HG02970 (cell line): ENCODE results near the gene OR52K1.
"Not testable (repeated sequence)": the region's sequence is repeated elsewhere in the genome, so short reads cannot be mapped to it uniquely, and the experiment has no call there.

ENCODE experiments used
- ATAC-seq: cut with Tn5 transposase; IDR thresholded peaks from one replicate; pipeline ENCODE4 v1.9.1; 2021; ENCODE audit warnings: mild to moderate bottlenecking, moderate library complexity, moderate number of reproducible peaks; ENCODE audit not compliant: unreplicated experiment, low FRiP score

OR52K1 gene

DNA sequence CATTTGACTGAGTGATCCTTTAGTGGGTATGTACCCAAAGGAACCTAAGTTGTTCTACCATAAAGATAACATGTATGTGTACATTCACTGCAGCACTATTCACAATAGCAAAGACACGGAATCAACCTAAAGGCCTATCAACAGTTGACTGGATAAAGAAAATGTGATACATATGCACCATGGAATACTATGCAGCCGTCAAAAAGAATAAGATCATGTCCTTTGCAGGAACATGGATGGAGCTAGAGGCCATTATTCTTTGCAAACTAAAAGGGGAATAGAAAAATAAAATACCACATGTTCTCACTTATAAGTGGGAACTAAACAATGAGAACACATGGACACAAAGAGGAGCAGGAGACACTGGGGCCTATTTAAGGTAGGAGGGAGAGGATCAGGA, 9.0 kb downstream of the OR52K1 start:
- ATAC-seq: not testable (repeated sequence)

DNA sequence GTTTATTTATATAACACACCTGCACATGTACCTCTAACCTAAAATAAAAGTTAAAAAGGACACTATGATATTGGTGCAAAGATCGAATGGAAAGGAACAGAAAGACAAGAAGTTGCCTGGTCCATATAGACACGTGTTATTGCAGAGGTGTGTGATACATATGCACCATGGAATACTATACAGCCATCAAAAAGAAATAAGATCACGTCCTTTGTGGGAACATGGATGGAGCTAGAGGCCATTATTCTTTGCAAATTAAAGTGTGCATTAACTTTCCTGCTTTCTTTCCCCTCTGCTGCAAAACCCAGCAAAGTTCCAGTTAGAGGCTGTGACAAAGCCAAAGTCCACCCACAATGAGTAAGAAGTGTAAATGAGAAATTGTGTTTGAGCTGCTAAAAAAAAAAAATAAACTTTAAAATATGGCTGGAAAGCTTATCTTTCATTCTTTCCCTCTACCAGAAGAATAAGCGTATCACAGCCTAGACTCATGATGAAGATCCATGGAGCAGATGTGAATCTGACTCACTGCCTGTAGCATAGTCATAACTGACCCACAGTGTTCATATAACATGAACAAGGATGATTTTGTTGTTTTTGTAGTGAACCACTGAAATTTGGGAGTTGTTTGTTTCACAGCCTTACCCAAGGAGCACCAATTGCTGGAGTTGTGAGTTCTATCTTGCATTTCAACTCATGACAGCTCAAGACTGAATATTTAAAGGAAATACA, 9.6 kb downstream of the OR52K1 start:
- no peak for ATAC-seq

DNA sequence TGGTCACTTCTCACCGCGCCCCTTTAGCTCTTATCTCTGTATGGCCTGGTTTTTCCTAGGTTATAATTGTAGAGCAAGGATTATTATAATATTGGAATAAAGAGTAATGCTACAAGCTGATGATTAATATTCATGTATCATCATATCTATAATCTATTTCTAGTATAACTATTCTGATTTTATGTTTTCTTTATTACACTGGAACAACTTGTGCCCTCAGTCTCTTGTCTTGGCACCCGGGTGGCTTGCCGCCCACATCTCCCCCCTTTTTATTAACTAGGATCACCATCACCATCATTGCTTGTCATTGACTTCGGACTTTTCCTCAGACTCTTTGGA, 11.0 kb downstream of the OR52K1 start:
- no peak for ATAC-seq

DNA sequence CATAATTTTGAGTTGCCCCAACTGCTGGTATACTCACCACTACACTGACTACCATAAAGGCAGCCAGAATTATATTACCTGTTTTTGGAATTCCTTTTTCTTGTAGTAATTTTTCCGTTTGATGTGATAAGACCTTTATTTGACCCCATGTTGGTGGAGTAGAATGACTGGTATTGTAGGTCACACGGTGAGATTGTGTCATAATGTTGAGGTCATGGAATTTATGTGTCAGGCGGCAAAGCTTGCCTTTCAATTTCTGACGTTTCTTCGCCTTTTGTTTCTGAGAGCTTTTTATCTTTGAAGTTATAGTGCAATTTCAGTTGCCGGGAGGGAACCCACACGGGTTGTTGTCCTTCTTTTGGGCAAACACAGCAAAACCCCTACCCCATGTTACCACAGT, 13.0 kb downstream of the OR52K1 start:
- no peak for ATAC-seq

DNA sequence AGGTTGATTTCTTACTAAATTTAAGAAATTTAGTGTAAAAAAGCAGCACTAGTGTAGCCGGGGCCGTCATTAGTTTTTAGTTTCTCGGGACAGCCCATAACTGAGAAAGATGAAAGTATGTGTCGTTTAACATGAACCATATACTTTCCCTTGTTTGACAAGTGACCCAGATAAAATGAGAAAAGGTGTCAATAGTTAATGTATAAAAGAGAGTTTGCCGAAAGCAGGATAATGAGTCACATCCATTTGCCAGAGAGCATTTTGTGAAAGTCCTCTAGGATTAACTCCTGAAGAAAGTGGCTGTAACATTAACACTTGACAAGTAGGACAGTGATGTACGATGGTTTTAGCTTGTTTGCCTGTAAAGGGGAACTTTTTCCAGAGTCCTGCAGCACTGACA, 13.5 kb downstream of the OR52K1 start:
- no peak for ATAC-seq

DNA sequence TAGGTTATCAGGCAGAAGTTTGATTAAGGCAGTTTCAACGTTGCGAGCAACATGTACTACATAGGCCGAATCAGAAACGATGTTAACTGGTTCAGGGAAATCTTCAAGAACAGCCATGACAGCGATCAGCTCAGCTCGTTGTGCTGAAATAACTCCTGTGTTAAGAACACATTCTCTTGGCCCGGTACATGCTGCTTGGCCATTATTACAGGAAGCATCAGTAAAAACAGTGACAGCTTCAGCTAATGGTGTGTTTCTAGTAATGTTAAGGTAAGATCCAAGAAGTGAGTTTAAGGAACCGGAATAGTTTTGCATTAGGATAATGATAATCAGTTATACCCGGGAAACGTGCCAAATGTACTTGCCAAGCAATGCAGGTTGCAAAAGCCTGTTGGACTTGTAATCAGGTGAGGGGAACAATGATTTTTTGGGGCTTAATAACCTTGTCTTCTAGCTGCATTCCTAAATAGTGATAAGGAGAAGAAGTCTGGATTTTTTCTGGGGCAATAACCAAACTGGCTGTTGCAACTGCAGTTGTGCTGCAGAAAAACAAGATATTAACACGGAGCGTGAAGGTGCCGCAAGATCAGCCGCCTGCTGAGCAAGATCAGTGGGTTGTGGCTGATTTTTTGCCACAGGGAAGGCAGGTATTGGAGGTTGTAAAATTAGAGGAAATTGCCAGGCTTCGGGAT, 14.3 kb downstream of the OR52K1 start:
- ATAC-seq: no peak

DNA sequence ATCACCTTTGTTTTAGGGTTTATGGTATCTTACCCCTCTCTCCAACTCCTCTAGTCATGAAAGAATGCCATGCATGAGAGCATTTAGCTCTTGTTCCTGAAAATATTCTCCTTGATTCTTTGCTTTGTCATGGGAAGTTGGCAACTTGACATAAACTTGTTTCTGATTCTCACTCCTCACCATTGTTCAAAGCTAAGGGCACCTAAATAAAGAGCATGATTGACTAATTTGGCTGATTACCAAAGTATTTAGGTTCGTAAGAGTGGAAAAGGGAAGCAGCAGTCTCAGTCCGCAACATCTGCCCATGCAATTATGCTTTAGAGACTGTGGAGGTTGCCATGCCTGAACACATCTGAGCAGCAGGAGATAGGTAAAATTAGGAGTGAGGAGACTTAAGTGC, 26.4 kb downstream of the OR52K1 start:
- no peak for ATAC-seq

DNA sequence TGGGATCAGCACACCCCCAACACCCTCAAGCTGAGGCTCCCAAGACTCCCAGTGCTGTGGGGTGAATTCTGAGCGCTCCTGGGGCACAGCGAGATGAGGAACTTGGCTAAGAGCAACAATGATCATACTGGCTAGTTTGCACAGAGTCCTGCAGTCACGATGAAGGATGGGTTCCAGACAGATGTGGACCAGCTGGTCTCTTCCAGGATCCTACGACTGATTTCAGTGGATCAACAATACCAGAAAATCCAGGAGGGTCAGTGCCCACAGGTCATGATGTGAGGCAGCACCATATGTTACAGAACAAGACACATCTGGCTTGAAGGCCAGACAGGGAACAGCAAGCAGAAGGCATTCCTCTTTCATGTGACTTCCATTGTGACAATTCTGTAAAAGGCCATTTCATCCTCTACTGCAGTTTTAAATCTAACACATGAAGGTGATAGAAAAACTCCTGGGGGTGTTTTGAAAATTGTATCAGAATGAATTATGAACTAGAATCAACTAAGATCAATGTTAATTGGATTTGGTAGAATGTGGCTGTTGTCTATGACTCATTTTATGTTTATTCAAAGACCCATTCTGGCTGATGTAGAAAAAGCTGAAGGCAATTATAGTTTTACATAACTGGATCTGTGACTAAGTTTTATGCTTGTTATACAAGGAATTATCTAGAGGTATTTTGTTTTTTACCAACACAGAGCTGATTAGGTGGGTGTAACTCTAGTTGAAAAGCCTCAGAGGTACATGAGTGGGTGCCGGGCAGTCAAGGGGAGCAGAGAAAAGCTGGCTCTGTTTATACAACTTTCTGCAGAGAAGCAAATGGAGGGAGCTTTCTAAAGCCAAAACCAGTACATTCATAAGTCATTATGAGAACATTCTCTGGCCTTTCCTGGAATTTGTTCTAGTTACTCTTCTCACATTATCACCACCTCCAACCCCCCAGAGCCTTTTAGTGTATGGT, 29.1 kb downstream of the OR52K1 start:
- ATAC-seq: no peak

DNA sequence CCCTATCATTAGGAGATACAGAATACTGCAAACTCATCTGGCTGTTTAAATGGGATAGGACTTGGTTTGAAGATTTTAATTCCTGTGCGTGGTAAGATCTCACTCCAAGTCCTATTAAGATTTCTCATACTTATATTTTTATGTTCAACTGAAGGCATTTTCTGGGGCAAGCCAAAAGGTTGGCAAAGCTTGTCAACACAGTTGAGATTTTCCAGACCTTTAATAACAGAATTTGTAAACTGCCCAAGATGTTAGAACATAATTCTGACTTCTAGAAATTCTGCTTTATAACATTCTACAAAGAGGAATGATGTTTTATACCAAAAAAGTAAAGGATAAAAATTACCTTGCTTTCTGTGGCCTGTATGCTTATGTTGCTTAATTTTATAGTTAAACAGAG, 31.8 kb downstream of the OR52K1 start:
- ATAC-seq: no peak

DNA sequence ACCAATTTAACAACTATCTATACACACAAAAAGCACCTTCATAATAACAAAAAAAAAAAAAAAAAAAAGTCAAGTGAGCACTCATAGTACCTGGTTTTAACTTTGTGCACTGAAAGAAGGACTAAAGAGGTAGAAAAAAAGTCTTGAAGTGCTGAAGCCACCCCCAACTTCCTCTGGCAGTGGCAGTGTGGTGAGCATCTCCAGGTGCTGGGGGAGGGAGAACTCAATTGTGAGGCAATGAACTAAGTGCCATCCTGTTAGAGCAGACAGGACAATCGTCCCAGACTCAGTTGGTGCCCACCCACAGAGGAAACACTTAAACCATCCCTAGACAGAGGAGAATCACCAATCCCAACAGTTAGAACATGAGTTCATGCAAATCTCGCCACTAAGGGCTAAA, 39.9 kb downstream of the OR52K1 start:
- no peak for ATAC-seq

DNA sequence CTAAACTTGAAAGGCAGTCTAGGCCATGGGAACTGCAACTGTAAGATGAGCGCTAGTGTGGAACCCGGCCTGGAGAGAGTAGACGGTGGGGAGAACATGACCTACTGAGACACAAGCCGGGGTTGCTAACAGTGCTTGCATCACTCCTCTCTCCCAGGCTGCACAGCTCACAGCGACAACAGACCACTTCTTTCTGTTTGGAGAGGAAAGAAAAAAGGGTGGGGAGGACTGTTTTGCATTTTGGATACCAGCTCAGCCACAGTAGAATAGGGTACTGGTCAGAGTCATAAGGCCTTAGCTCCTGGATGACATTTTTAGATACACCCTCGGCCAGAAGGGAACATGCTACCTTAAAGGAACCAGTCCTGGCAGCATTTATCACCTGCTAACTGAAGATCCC, 40.3 kb downstream of the OR52K1 start:
- ATAC-seq: no peak

DNA sequence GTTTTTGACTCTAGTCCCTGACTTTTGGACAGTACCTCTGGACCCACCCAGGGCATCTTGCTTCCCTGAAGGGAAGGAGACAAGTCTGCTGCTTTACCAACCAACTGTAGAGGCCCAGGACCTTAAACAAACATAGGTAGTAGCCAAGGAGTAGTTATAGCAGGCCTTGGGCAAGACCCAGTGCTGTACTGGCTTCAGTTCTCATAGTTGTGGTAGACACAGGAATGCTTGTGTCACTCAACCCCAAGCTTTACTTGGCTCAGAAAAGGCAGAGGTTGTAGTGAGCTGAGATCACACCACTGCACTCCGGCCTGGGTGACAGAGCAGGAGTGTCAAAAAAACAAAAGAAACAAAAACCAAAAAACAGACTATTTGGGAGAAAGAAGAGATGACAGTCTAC, 41.2 kb downstream of the OR52K1 start:
- no peak for ATAC-seq

DNA sequence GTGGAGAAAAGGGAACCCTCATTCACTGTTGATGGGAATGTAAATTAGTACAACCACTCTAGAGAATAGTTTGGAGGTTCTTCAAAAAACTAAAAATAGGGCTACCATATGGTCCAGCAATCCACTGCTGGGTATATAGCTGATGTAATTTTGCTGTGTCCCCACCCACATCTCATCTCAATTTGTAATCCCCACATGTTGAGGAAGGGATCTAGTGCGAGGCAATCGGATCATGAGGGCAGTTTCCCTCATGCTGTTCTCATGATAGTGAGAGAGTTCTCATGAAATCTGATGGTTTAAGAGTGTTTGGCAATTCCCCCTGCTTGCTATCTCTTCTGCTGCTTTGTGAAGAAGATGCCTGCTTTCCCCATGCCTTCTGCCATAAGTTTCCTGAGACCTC, 45.5 kb downstream of the OR52K1 start:
- ATAC-seq: no peak

DNA sequence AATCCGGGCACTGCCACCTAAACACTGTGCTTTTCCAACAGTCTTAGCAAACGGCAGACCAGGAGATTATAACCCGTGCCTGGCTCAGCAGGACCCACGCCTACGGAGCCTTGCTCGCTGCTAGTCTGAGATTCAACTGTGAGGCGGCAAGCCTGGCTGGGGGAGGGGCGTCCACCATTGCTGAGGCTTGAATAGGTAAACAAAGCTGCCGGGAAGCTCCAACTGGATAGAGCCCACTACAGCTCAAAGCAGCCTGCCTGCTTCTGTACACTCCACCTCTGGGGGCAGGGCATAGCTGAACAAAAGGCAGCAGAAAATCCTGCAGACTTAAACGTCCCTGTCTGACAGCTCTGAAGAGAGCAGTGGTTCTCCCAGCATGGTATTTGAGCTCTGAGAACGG, 49.2 kb downstream of the OR52K1 start:
- ATAC-seq: not testable (repeated sequence)

DNA sequence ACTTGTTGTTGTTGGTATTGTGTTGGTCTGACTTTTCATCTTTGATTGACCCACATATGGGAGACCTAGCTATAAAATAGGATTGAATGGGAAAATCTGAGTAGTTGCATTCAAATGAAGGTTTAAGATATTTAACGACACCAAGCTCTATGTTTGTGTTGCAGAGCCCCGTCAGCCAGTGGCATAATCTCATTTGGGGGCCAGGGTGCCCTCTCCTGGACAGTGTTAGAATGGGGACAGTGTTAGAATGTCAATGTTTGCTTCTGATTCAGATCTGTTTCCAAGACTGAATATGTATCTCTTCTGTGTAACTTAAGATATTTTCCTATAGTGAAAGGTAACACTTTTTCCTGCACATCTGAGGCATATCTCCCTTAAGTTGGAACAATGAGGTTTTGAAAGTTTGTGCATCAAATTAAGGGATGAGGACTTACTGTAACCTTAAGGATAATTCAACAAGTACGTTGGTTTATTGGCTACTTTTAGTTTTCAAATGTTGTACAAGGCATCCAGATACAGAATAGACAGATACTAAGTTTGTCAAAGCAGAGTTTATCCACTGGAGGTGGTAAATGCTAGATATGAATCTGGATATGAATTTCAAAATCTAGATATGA, 57.3 kb downstream of the OR52K1 start:
- ATAC-seq: no peak

DNA sequence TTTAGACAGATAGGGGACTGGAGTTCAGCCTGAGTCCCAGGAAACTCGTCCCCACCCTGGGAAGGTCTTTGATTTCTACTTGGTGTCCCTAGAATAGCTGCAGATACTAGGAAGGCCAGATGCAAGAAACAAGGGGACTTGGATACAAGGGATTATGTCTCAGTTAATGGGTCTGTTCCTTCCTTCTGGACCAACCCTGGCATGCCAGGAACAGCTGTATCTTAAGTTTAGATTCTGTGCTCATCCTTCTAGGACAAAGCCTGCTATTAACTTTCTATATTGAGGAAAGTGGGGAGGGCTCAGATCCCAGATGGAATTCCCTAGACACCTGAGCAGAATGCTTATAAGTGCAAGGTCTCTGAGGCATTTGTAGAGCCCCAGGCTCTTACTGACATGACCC, 58.6 kb downstream of the OR52K1 start:
- no peak for ATAC-seq
